HepG2 (cell line): ENCODE data around the gene PSMD1. TPM values are rescaled to one million over a fixed set of nuclear protein-coding genes. Genes with fewer than 3 reads are reported as not detected.

ENCODE experiments used
- ARHGAP35 ChIP-seq: sonication (generic); formaldehyde crosslinking; IDR thresholded peaks from 2 replicates; pipeline ENCODE4 v1.9.0; 2022; ENCODE audit warnings: mild to moderate bottlenecking, inconsistent platforms, moderate library complexity, missing genetic modification reagents, borderline replicate concordance
- ARID5B ChIP-seq: IDR thresholded peaks from 2 replicates; pipeline ENCODE4 v1.4.0; 2020; ENCODE audit warnings: mild to moderate bottlenecking, missing genetic modification reagents
- CSRNP2 ChIP-seq: sonication (generic); formaldehyde crosslinking; conservative IDR thresholded peaks from 2 replicates; pipeline ENCODE4 v1.8.0; 2022; ENCODE audit warnings: low read depth, missing genetic modification reagents
- DNMT1 ChIP-seq: sonication (generic); formaldehyde crosslinking; IDR thresholded peaks from 2 replicates; pipeline ENCODE4 v1.5.1; 2020; ENCODE audit warnings: mild to moderate bottlenecking, missing genetic modification reagents
- EP300 ChIP-seq, 3 experiments: sonication (generic) in 1 of 3; formaldehyde crosslinking in 1 of 3; IDR thresholded peaks; 2 replicates each; pipeline versions ENCODE4 v1.5.1 to v1.6.1; 2011 to 2020; ENCODE audit warnings: low read depth in 2 of 3, low read length in 2 of 3, borderline replicate concordance in 1 of 3, improper control_type of control experiment in 1 of 3, mild to moderate bottlenecking in 1 of 3, missing genetic modification reagents in 1 of 3, moderate library complexity in 1 of 3
- FOXA3 ChIP-seq: IDR thresholded peaks from 2 replicates; pipeline ENCODE4 v1.6.1; 2016; ENCODE audit warnings: missing genetic modification reagents, missing compliant biosample characterization
- HNRNPH1 ChIP-seq: fragments of 200-400 bp; formaldehyde crosslinking; optimal IDR thresholded peaks from 2 replicates; pipeline ENCODE3; 2017; ENCODE audit warnings: mild to moderate bottlenecking, low read depth, low read length
- NR3C1 ChIP-seq: sonication (generic); formaldehyde crosslinking; IDR thresholded peaks from 2 replicates; pipeline ENCODE4 v1.4.0; 2020; ENCODE audit warnings: missing genetic modification reagents
- PHF5A ChIP-seq: IDR thresholded peaks from one replicate; pipeline ENCODE4 v1.6.1; 2018; ENCODE audit warnings: low read depth, missing genetic modification reagents; ENCODE audit not compliant: unreplicated experiment
- RAD21 ChIP-seq: fragments of 450-650 bp; formaldehyde crosslinking; IDR thresholded peaks from 2 replicates; pipeline ENCODE4 v1.5.0; 2020; ENCODE audit warnings: mild to moderate bottlenecking
- RBM39 ChIP-seq: fragments of 200-400 bp; formaldehyde crosslinking; IDR thresholded peaks from one replicate; pipeline ENCODE4 v1.6.1; 2018; ENCODE audit warnings: antibody characterized with exemption, mild to moderate bottlenecking, low read depth, low read length; ENCODE audit not compliant: poor library complexity, severe bottlenecking
- RFX3 ChIP-seq: IDR thresholded peaks from 2 replicates; pipeline ENCODE4 v1.6.1; 2016; ENCODE audit warnings: missing biosample characterization, missing genetic modification reagents
- SOX13 ChIP-seq, 3 experiments: fragments of 450-650 bp in 1 of 3; sonication (generic) in 1 of 3; formaldehyde crosslinking in 1 of 3; IDR thresholded peaks in 2 of 3; conservative IDR thresholded peaks in 1 of 3; 2 replicates each; pipeline versions ENCODE4 v1.5.0 to v1.6.1; 2016 to 2020; ENCODE audit warnings: antibody characterized with exemption in 1 of 3, mild to moderate bottlenecking in 1 of 3, missing compliant biosample characterization in 1 of 3, missing genetic modification reagents in 1 of 3, moderate library complexity in 1 of 3
- SOX5 ChIP-seq: IDR thresholded peaks from 2 replicates; pipeline ENCODE4 v1.6.1; 2016; ENCODE audit warnings: borderline replicate concordance
- ZBTB3 ChIP-seq: sonication (generic); formaldehyde crosslinking; IDR thresholded peaks from 2 replicates; pipeline ENCODE4 v1.4.0; 2020; ENCODE audit warnings: low read depth, mild to moderate bottlenecking, moderate library complexity, missing genetic modification reagents, borderline replicate concordance
- ZNF33B ChIP-seq: sonication (generic); formaldehyde crosslinking; IDR thresholded peaks from 2 replicates; pipeline ENCODE4 v1.5.1; 2020; ENCODE audit warnings: mild to moderate bottlenecking, missing genetic modification reagents
- ZNF382 ChIP-seq: sonication (generic); formaldehyde crosslinking; IDR thresholded peaks from 2 replicates; pipeline ENCODE4 v1.5.0; 2020; ENCODE audit warnings: missing genetic modification reagents, mild to moderate bottlenecking, borderline replicate concordance
- ZNF562 ChIP-seq: sonication (generic); formaldehyde crosslinking; IDR thresholded peaks from 2 replicates; pipeline ENCODE4 v1.8.0; 2022; ENCODE audit warnings: missing genetic modification reagents, borderline replicate concordance
- ZNF567 ChIP-seq: sonication (generic); formaldehyde crosslinking; IDR thresholded peaks from 2 replicates; pipeline ENCODE4 v1.8.1; 2023; ENCODE audit warnings: mild to moderate bottlenecking, missing genetic modification reagents, borderline replicate concordance
- ZNF597 ChIP-seq: sonication (generic); formaldehyde crosslinking; IDR thresholded peaks from 2 replicates; pipeline ENCODE4 v1.5.0; 2020; ENCODE audit warnings: missing genetic modification reagents
- ZNF605 ChIP-seq: sonication (generic); formaldehyde crosslinking; IDR thresholded peaks from 2 replicates; pipeline ENCODE4 v1.8.0; 2022; ENCODE audit warnings: mild to moderate bottlenecking, missing genetic modification reagents
- ZNF772 ChIP-seq: sonication (generic); formaldehyde crosslinking; IDR thresholded peaks from 2 replicates; pipeline ENCODE4 v1.5.0; 2020; ENCODE audit warnings: mild to moderate bottlenecking, missing genetic modification reagents
- ZNF790 ChIP-seq: sonication (generic); formaldehyde crosslinking; IDR thresholded peaks from 2 replicates; pipeline ENCODE4 v1.8.0; 2022; ENCODE audit warnings: missing genetic modification reagents, mild to moderate bottlenecking, borderline replicate concordance
- ZNF878 ChIP-seq: sonication (generic); formaldehyde crosslinking; IDR thresholded peaks from 2 replicates; pipeline ENCODE4 v1.8.1; 2023; ENCODE audit warnings: mild to moderate bottlenecking, missing genetic modification reagents, moderate library complexity
- polyA plus RNA-seq, 8 experiments: library from polyadenylated mRNA; depleted of rRNA in 3 of 8; stranded (reverse) in 7 of 8; unstranded in 1 of 8; fragments of >200 nt; fragmentation: Illumina TruSeq in 4 of 8; extraction: Trizol in 4 of 8; gene quantifications; 2 replicates each; pipeline versions ENCODE4 v1.2.1 to v1.2.3, GENCODE V29; 2011 to 2016; ENCODE audit warnings: low read depth in 4 of 8, missing spikeins in 1 of 8, mixed read lengths in 1 of 8; ENCODE audit not compliant: insufficient read depth in 1 of 8
- total RNA-seq, 5 experiments: library from RNA; depleted of rRNA; stranded (reverse); fragments of >200 nt; fragmentation: Illumina TruSeq; extraction: Trizol; gene quantifications; 2 replicates each; pipeline ENCODE4 v1.2.3, GENCODE V29; 2016; ENCODE audit warnings: low read depth in 1 of 5

Gene PSMD1
- total and polyA plus RNA-seq, 2 of the 13 experiments (the other 11 are each of a cell fraction or from before 2014, with no cell fraction given): 136 to 191 TPM

GRCh38 chr2:231034291-231034882 lies 22.3 kb upstream of the PSMD1 start (continued):
- TF ChIP-seq ARID5B (CRISPR knock-in tag) (peak; percentile 46), ZNF33B (CRISPR knock-in tag) (no peak), ZNF597 (no peak), ZNF790 (CRISPR knock-in tag) (no peak), ZNF562 (no peak), PHF5A (peak; percentile 30), ZNF605 (CRISPR knock-in tag) (no peak), NR3C1 (CRISPR knock-in tag) (no peak), CSRNP2 (CRISPR knock-in tag) (no peak), SOX13 (IDR thresholded peaks at IDR 0.05) (no peak), SOX13 (CRISPR knock-in tag; conservative IDR thresholded peaks at IDR 0.05 in 1 of 2, IDR thresholded peaks at IDR 0.05 in 1 of 2) (no peak), ZNF567 (CRISPR knock-in tag) (no peak), ZNF878 (CRISPR knock-in tag) (no peak), ZNF772 (CRISPR knock-in tag) (no peak), RFX3 (CRISPR knock-in tag) (no peak), ARHGAP35 (no peak), ZBTB3 (CRISPR knock-in tag) (no peak), ZNF382 (CRISPR knock-in tag) (no peak), FOXA3 (CRISPR knock-in tag) (peak; percentile 76), RAD21 (no peak), RBM39 (no peak), EP300 (IDR thresholded peaks at IDR 0.05; ENCODE audit: low read depth in 2 of 2, low read length in 2 of 2) (peak in 1 of 2 experiments; percentile 90; a peak in 2 of 4 replicates), EP300 (CRISPR knock-in tag; IDR thresholded peaks at IDR 0.05; ENCODE audit: borderline replicate concordance) (no peak), HNRNPH1 (no peak), DNMT1 (CRISPR knock-in tag) (no peak), SOX5 (CRISPR knock-in tag) (peak; percentile 25; the same call in 1 of the 2 replicates)
